ENCODE data around the gene PDRG1. TPM values are rescaled to one million over a fixed set of nuclear protein-coding genes. Genes with fewer than 3 reads are reported as not detected.

The PDRG1 gene
- total and polyA plus RNA-seq, 2 donors (not counting 1 experiment from before 2014, with no cell fraction given) = 12.7 to 18.6 TPM

DNA sequence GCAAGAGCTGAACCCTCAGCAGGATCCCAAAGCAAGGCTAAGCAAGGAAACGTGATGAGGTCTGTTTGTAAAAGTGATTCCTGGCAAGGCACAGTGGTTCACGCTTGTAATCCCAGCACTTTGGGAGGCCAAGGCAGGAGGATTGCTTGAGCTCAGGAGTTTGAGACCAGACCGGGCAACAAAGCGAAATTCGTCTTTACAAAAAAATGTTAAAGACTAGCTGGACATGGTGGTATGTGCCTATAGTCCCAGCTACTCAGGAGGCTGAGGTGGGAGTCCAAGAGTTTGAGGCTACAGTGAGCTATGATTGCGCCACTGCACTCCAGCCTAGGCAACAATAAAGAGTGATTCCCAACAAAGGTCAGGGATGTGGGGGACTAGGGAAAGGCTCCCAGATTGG, 12.0 kb upstream of the PDRG1 start:
- H3K27me3 Mint-ChIP-seq = peaks cover 55% of the 10 kb centered on the region
- TF ChIP-seq, protein P1, sequence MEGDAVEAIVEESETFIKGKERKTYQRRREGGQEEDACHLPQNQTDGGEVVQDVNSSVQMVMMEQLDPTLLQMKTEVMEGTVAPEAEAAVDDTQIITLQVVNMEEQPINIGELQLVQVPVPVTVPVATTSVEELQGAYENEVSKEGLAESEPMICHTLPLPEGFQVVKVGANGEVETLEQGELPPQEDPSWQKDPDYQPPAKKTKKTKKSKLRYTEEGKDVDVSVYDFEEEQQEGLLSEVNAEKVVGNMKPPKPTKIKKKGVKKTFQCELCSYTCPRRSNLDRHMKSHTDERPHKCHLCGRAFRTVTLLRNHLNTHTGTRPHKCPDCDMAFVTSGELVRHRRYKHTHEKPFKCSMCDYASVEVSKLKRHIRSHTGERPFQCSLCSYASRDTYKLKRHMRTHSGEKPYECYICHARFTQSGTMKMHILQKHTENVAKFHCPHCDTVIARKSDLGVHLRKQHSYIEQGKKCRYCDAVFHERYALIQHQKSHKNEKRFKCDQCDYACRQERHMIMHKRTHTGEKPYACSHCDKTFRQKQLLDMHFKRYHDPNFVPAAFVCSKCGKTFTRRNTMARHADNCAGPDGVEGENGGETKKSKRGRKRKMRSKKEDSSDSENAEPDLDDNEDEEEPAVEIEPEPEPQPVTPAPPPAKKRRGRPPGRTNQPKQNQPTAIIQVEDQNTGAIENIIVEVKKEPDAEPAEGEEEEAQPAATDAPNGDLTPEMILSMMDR (IDR thresholded peaks at IDR 0.05) = no peak
- no peak for TF ChIP-seq EZH2 (IDR thresholded peaks at IDR 0.05; ENCODE audit: borderline replicate concordance, insufficient read depth, low read depth, low read length, poor library complexity, severe bottlenecking)

DNA sequence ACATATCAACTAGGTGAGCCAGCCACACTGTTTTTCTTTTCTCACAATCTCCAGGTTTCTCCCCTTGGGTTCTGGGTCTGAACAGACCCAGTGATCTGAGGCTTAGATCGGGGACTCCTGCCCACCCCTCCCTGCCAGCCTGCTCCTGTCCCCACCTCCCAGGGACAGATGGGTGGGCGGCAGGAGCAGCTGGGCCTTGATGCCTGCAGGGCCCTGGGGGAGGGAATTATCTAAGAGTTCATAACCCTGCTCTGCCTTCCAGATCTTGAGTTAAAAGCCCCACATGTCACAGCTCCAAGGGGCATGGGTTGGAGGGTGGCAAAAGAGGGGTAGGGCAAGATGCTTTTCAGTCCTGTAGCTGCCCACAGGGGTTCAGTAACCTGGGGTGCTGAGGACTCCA, 10.9 kb upstream of the PDRG1 start:
- Histone ChIP-seq H3K4me3 (ENCODE audit: control extremely low read depth in 1 of 5, extremely low read depth in 1 of 5, insufficient read depth in 1 of 5, low read depth in 2 of 5, low read length in 4 of 5) (no peak overlapping the region), H3K36me3 (replicated peaks in 1 of 2; ENCODE audit: control extremely low read depth in 1 of 2, control insufficient read depth in 1 of 2, extremely low read depth in 1 of 2, insufficient read depth in 2 of 2, low read length in 1 of 2) (no peaks in the 10 kb centered on the region), H3K4me1 (ENCODE audit: control insufficient read depth in 2 of 2, insufficient read depth in 2 of 2, low read length in 2 of 2) (no peaks in the 10 kb centered on the region), H3K9me3 (ENCODE audit: control extremely low read depth in 1 of 3, control insufficient read depth in 2 of 3, insufficient read depth in 1 of 3, low read length in 2 of 3) (no peaks in the 10 kb centered on the region), H3K27me3 (replicated peaks in 1 of 4; ENCODE audit: control extremely low read depth in 1 of 4, control insufficient read depth in 3 of 4, insufficient read depth in 4 of 4, low read length in 3 of 4) (peaks cover 0 to 34% (median 11%) of the 10 kb centered on the region in 4 experiments), H3K27ac (ENCODE audit: low read length in 2 of 2) (no peak overlapping the region), H2AFZ (ENCODE audit: insufficient read depth, low read depth, low read length, poor library complexity, severe bottlenecking) (no peak overlapping the region), H4K20me1 (ENCODE audit: control insufficient read depth, insufficient read depth, low read length, poor library complexity, severe bottlenecking) (no peaks in the 10 kb centered on the region), H3K9ac (ENCODE audit: low read length) (no peak overlapping the region), H3K4me2 (replicated peaks; ENCODE audit: low read depth, low read length, poor library complexity, severe bottlenecking) (no peak overlapping the region), H3K79me2 (ENCODE audit: control insufficient read depth, insufficient read depth, low read length) (no peaks in the 10 kb centered on the region)
- ChIA-PET CTCF (no interaction called here), POLR2A (no interaction called here)
- WGBS (ENCODE audit: insufficient coverage) = no CpG with 5 or more reads among the region's 2 CpGs
- Mint-ChIP-seq H3K27ac (no peak overlapping the region), H3K4me1 (peaks cover 5% of the 10 kb centered on the region), H3K27me3 (peaks cover 55% of the 10 kb centered on the region), H3K9me3 (ENCODE audit: insufficient read depth) (no peaks in the 10 kb centered on the region), H3K4me3 (no peak overlapping the region)
- no peak for DNase-seq
- intact Hi-C loops (cut with micrococcal nuclease) = no loop called here
- no peak for TF ChIP-seq EZH2 (IDR thresholded peaks at IDR 0.05; ENCODE audit: borderline replicate concordance, insufficient read depth, low read depth, low read length, poor library complexity, severe bottlenecking)
- TF ChIP-seq, protein P1 (IDR thresholded peaks at IDR 0.05) = no peak
- ATAC-seq (ENCODE audit: low read depth) = no peak

More for the DNA sequence above, 12.0 kb upstream of the PDRG1 start:
- peaks cover 0 to 6% (median 0%) of the 10 kb centered on the region in 3 donors for H3K9me3 ChIP-seq (ENCODE audit: control extremely low read depth in 1 of 3, control insufficient read depth in 2 of 3, insufficient read depth in 1 of 3, low read length in 2 of 3)
- peaks cover 4 to 8% of the 10 kb centered on the region in 2 donors for H3K4me1 ChIP-seq (ENCODE audit: control insufficient read depth in 2 of 2, insufficient read depth in 2 of 2, low read length in 2 of 2)
- ATAC-seq (ENCODE audit: low read depth) = no peak
- Mint-ChIP-seq H3K4me1 (peaks cover 8% of the 10 kb centered on the region), H3K9me3 (ENCODE audit: insufficient read depth) (no peaks in the 10 kb centered on the region), H3K27ac (no peak overlapping the region), H3K4me3 (no peak overlapping the region)
- WGBS (ENCODE audit: insufficient coverage) = 85% methylated on average over 6 of the region's 6 CpGs
- H4K20me1 ChIP-seq (ENCODE audit: control insufficient read depth, insufficient read depth, low read length, poor library complexity, severe bottlenecking) = no peaks in the 10 kb centered on the region
- ChIA-PET CTCF (interaction anchor here (1.5 kb wide), 1 partner anchor 12 kb away, joined by 8 read pairs; the partner anchor contains the start of gene PDRG1), POLR2A (no interaction called here)
- no peak overlapping the region for H3K4me3 ChIP-seq (ENCODE audit: control extremely low read depth in 1 of 5, extremely low read depth in 1 of 5, insufficient read depth in 1 of 5, low read depth in 2 of 5, low read length in 4 of 5)
- no peaks in the 10 kb centered on the region for H3K36me3 ChIP-seq (replicated peaks in 1 of 2; ENCODE audit: control extremely low read depth in 1 of 2, control insufficient read depth in 1 of 2, extremely low read depth in 1 of 2, insufficient read depth in 2 of 2, low read length in 1 of 2)
- no peaks in the 10 kb centered on the region for H3K79me2 ChIP-seq (ENCODE audit: control insufficient read depth, insufficient read depth, low read length)
- intact Hi-C loops (cut with micrococcal nuclease) = no loop called here
- no peak for DNase-seq
- H3K27ac ChIP-seq (ENCODE audit: low read length in 2 of 2) = no peak overlapping the region
- H2AFZ ChIP-seq (ENCODE audit: insufficient read depth, low read depth, low read length, poor library complexity, severe bottlenecking) = no peak overlapping the region
- H3K9ac ChIP-seq (ENCODE audit: low read length) = no peak overlapping the region
- H3K4me2 ChIP-seq (replicated peaks; ENCODE audit: low read depth, low read length, poor library complexity, severe bottlenecking) = no peak overlapping the region
- H3K27me3 ChIP-seq (replicated peaks in 1 of 4; ENCODE audit: control extremely low read depth in 1 of 4, control insufficient read depth in 3 of 4, insufficient read depth in 4 of 4, low read length in 3 of 4) = peaks cover 0 to 39% (median 13%) of the 10 kb centered on the region in 4 experiments
